PC-9 (cell line): ENCODE results near the gene GFM2.

Experiments used
- CTCF ChIP-seq: fragments of 200-600 bp; sonication (generic); conservative IDR thresholded peaks from 2 replicates; pipeline ENCODE4 v1.6.1; 2017; ENCODE audit warnings: mixed run types, antibody characterized with exemption, mild to moderate bottlenecking, moderate library complexity
- EZH2 ChIP-seq: fragments of 200-600 bp; sonication (generic); IDR thresholded peaks from 2 replicates; pipeline ENCODE4 v1.8.0; 2017; ENCODE audit warnings: antibody characterized with exemption, low read depth

GRCh38 chr5:74679966-74680365, 87.0 kb downstream of the GFM2 start:
- no peak for TF ChIP-seq EZH2
- no peak for TF ChIP-seq CTCF
